GM21381 (cell line): ENCODE data around the gene ORAI2.
"Not testable (repeated sequence)": the region's sequence is repeated elsewhere in the genome, so short reads cannot be mapped to it uniquely, and the experiment has no call there.

Experiments
- ATAC-seq: cut with Tn5 transposase; IDR thresholded peaks from one replicate; pipeline ENCODE4 v1.9.1; 2021; ENCODE audit warnings: mild to moderate bottlenecking, moderate library complexity; ENCODE audit not compliant: unreplicated experiment

ORAI2 gene

DNA sequence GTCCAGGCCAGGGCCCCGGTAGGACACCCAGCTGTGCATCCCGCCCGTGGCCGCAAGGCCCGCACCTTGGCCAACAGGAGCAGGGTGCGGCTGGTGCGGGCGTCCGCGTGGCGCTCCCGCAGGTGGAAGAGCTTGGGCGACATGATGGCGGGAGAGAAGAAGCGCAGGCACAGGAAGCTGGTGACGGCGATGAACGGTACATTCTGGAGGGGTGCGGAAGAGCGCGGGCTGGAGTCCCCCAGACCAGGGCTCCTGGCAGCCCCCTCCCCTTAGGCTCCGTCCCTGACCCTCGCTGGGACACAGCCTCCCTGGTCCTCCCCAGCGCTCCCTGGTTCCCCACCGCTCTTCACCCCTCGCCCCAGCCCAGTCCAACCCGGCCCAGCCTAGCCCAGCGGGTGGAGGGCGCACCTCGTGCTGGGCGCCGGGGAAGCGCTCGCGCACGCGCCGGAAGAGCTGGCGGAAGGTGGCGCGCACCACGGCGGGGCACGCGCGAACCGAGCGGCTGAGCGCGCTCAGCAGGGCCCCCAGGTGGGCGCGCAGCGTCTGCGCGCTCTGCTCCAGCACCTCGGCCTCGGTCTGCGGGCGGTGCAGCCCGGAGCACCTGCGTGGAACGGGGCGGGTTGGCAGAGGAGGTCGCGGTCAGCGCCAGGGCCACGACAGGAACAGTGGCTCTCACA lies 61.2 kb downstream of the ORAI2 start:
- ATAC-seq = peak; percentile 65

DNA sequence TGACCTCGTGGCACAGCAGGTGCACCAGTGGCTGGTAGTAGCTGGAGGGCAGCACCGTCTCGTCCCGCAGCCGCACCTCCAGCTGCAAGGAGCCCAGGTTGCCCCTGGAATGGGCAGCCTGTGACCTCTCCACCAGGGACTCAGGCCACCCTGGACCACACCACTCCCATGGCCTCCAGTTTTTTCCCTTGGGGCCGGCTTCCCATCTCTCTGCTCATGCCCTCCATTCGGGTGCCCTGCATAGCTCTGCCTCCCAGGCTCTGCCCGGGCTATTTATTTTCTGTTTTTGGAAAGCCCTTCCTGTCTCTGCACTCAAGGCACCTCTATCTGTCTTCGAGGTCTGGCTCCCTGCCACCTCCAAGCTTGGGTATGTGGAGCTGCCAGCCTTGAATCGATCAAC lies 63.5 kb downstream of the ORAI2 start:
- not testable (repeated sequence) for ATAC-seq

DNA sequence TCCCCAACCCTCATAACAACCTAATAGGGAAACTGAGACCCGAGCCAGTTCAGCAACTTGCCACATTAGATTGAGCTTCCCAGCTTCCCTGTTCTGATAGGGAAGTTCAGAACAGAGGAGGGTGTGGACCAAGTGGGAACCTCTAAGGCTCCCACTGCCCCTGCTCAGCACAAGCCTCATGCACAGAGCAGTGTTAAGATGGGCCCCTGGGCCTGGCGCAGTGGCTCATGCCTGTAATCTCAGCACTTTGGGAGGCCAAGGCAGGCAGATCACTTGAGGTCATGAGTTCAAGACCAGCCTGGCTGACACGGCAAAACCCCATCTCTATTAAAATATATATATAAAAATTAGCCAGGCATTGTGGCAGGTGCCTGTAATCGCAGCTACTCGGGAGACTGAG lies 63.9 kb downstream of the ORAI2 start:
- ATAC-seq = not testable (repeated sequence)

DNA sequence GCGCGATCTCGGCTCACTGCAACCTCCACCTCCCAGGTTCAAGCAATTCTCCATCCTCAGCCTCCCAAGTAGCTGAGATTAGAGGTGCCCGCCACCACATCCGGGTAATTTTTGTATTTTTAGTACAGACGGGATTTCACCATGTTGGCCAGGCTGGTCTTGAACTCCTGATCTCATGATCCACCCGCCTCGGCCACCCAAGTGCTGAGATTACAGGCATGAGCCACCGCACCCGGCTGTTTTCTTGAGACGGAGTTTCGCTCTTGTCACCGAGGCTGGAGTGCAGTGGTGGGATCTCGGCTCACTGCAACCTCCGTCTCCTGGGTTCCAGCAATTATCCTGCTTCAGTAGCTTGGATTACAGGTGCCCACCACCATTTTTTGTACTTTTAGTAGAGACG lies 64.9 kb downstream of the ORAI2 start:
- ATAC-seq = not testable (repeated sequence)

DNA sequence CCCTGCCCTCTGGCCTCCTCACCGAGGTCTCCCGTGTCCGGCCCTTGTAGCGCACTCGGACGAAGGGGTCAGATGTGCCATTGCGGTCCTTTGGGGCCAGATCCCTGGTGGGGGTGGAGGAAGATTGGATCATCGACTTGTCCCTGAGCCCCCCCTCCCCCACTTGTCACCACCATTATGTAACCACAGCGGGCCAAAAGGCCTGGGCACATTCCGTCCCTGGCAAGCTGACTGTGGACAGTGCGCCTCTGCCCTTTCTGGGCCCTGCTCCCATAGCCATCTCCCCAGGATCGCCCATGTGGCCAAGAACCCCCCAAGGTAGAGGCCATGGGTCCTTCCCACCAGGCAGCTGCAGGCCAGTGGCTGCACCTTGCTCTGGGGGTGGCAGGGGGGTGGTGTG lies 69.8 kb downstream of the ORAI2 start:
- not testable (repeated sequence) for ATAC-seq

DNA sequence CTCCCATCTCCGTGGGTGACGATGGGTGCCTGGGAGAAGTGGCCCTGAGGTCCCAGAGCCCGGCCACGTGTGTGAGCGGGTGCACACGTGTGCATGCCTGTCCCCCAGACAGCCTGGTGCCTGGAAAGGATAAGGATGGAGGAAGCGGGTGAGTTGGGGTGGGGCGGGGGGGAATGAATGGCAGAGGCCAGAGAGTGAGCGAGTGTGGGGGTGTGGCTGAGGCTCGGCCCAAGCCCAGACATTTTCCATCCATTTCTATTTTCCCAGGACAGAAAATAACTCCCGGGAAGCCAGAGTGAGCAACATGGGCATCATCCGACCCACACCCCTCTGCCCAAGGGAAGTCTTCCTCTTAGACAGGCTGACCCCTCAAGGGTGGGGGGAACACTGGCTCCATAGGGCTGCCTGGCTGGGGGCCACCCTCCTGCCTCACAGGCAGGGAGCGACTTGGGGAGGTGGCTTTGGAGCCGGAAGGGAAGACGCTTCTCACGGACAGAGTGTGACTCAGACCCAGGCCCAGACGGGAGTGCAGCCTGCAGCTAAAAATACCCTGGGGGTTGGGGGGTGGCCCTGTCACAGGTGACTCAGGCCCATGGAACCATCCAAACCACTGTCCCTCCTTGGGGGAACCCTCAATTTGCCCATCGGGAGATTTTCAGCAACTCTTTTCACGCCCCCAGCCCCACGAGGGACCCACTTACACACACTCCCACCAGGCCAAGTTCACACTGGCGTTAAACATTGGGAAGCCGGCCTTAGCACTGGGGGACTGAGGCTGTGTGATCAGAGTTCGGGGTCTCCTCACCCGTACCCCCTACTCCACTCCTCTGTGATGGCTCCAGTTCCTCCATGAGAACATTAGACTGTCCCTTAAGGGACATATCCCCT lies 72.2 kb downstream of the ORAI2 start:
- not testable (repeated sequence) for ATAC-seq
